ENCODE results near the gene GET4. TPM values are rescaled to one million over a fixed set of nuclear protein-coding genes. Genes with fewer than 3 reads are reported as not detected.

Gene GET4
- total and polyA plus RNA-seq, 10 of the 15 experiments (the other 5 are each of a cell fraction or from before 2014, with no cell fraction given) = 0.66 to 73.8 (median 34.0) TPM

DNA sequence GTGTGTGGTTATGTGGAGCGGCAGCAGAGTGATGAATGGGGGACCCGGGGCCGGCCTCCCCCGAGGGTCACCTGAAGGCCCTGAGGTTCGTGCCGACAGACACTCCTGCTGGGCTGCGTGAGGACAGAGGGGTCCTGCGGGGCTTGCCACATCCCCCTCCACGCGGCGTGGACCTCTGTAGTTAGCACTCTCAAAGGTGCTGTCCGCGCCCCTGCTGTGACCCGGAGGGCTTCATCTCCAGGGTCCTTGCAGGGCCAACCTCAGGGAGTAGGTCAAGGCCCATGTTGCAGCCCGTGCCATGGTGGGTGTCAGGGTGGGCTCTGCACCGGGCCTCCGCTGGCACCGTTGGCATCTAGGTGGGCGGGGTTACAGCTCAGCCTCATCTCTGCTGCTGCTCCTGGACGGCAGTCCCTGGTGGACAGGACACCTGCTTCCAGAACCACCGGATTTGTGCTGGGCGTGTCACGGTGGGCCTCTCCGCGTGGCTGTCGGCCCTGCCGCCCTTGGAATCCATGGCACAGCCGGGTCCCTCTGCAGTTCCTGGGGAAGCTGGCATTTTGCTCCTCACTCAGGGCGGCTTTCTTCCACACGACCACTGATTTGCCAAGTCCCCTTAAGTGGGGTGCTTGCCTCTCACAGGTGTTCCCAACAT lies 19.8 kb upstream of the GET4 start (continued):
- no peak for TF ChIP-seq IRF4 (IDR thresholded peaks at IDR 0.05; ENCODE audit: low read depth, low read length)
- TF ChIP-seq NKRF (conservative IDR thresholded peaks at IDR 0.05) = no peak
- no peak for TF ChIP-seq BCL3 (IDR thresholded peaks at IDR 0.05; ENCODE audit: borderline replicate concordance, insufficient read depth, low read depth, low read length, poor library complexity, severe bottlenecking)
- TF ChIP-seq PAX5 (IDR thresholded peaks at IDR 0.05; ENCODE audit: borderline replicate concordance, low read depth, low read length) = no peak

- SMC1A ChIA-PET (ENCODE audit: uncharacterized antibody, unreplicated experiment) = interaction anchor here (0.6 kb wide), 1 partner anchor 360 kb away, joined by 3 read pairs; no protein-coding TSS in a partner anchor
- intact Hi-C loops (cut with micrococcal nuclease; ENCODE audit: unreplicated experiment) (no loop called here), in situ Hi-C loops (cut with MboI) (no loop called here)
- no TSS peak for BruUV-seq (replicated peaks)
- no peaks in the 10 kb centered on the region for H3K4me1 ChIP-seq (ENCODE audit: control insufficient read depth, insufficient read depth, low read length)
- DNase-seq (ENCODE audit: low read depth, low spot score) (no peak), FAIRE-seq (no peak), ATAC-seq (no peak)
- H2AFZ ChIP-seq (ENCODE audit: control insufficient read depth, low read depth, low read length) = no peak overlapping the region
- H3K4me2 ChIP-seq (ENCODE audit: control insufficient read depth, insufficient read depth) = no peak overlapping the region
- no peaks in the 10 kb centered on the region for H3K9me3 ChIP-seq (replicated peaks; ENCODE audit: control insufficient read depth, insufficient read depth, low read length)
- POLR2A ChIA-PET = no interaction called here
- no peaks in the 10 kb centered on the region for H3K27me3 ChIP-seq (replicated peaks in 1 of 2; ENCODE audit: control insufficient read depth in 2 of 2, insufficient read depth in 2 of 2, low read length in 1 of 2)
- RAD21 ChIA-PET (ENCODE audit: unreplicated experiment) = no interaction called here
- WGBS (ENCODE audit: insufficient coverage, insufficient replicate concordance, low lambda C conversion rate, missing lambda C conversion rate) = 98% methylated on average over 9 of the region's 9 CpGs
- H3K79me2 ChIP-seq (ENCODE audit: control insufficient read depth, insufficient read depth, low read length) = no peaks in the 10 kb centered on the region
- CTCF ChIA-PET = interaction anchor here (1.9 kb wide), 1 partner anchor 16 kb away, joined by 7 read pairs; no protein-coding TSS in a partner anchor
- H3K27ac ChIP-seq (ENCODE audit: control insufficient read depth, insufficient read depth) = no peak overlapping the region
- no peak overlapping the region for H3K4me3 ChIP-seq
- H3K9ac ChIP-seq (ENCODE audit: control insufficient read depth, insufficient read depth, low read length) = no peak overlapping the region
- H4K20me1 ChIP-seq (ENCODE audit: control insufficient read depth, insufficient read depth) = no peaks in the 10 kb centered on the region
- peaks cover 35 to 55% of the 10 kb centered on the region in 2 experiments for H3K36me3 ChIP-seq (ENCODE audit: control insufficient read depth in 2 of 2, insufficient read depth in 2 of 2, low read length in 1 of 2)
- TF ChIP-seq SUPT20H (IDR thresholded peaks at IDR 0.05; ENCODE audit: borderline replicate concordance, control insufficient read depth, low read depth, low read length) = no peak
- no peak for TF ChIP-seq SMARCA5 (IDR thresholded peaks at IDR 0.05)
- TF ChIP-seq NFIC (IDR thresholded peaks at IDR 0.05; ENCODE audit: low read depth, low read length) = no peak
- no peak for TF ChIP-seq SPI1 (IDR thresholded peaks at IDR 0.05; ENCODE audit: borderline replicate concordance, insufficient read depth, low read depth, low read length)
- no peak for TF ChIP-seq EP300 (IDR thresholded peaks at IDR 0.05; ENCODE audit: borderline replicate concordance in 1 of 2, control insufficient read depth in 1 of 2, low read depth in 2 of 2, low read length in 2 of 2)
- no peak for TF ChIP-seq ZZZ3 (IDR thresholded peaks at IDR 0.05; ENCODE audit: control insufficient read depth, insufficient read length, low read depth)
- TF ChIP-seq, protein P1, sequence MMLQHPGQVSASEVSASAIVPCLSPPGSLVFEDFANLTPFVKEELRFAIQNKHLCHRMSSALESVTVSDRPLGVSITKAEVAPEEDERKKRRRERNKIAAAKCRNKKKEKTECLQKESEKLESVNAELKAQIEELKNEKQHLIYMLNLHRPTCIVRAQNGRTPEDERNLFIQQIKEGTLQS (IDR thresholded peaks at IDR 0.05; ENCODE audit: borderline replicate concordance, extremely low read depth, low read depth, low read length) = no peak
- TF ChIP-seq NFYA (IDR thresholded peaks at IDR 0.05; ENCODE audit: borderline replicate concordance, low read depth, low read length) = no peak
- TF ChIP-seq PML (IDR thresholded peaks at IDR 0.05; ENCODE audit: low read length) = no peak
- no peak for TF ChIP-seq ZBTB40 (IDR thresholded peaks at IDR 0.05; ENCODE audit: borderline replicate concordance)
These were observed 18.7 kb upstream of the GET4 start for GRCh38 chr7:857661-858060.
